Mesenchymal stem cell (in vitro differentiated cells and primary cell): ENCODE measurements around the gene IL2RA.
A peak's percentile ranks its signal among the peaks of the same experiment; 100 is the strongest.

Experiments used
- DNase-seq: peaks from one replicate; pipeline ENCODE4 v3.0.0-alpha.2; 2013
- H2AFZ ChIP-seq: one replicate; pipeline ENCODE4 v1.6.1; 2013; ENCODE audit warnings: low read depth, mild to moderate bottlenecking, control low read depth, inconsistent platforms, low read length, moderate library complexity
- H2AK5ac ChIP-seq: 2 replicates; pipeline ENCODE4 v1.6.1; 2013; ENCODE audit warnings: low read length, moderate library complexity, mild to moderate bottlenecking, inconsistent platforms; ENCODE audit not compliant: severe bottlenecking
- H2BK120ac ChIP-seq: one replicate; pipeline ENCODE4 v1.6.1; 2013; ENCODE audit warnings: low read depth, mild to moderate bottlenecking, inconsistent platforms, low read length, moderate library complexity
- H2BK12ac ChIP-seq, 2 experiments: one replicate each; pipeline ENCODE4 v1.6.1; 2013; ENCODE audit warnings: inconsistent platforms in 2 of 2, low read length in 2 of 2, mild to moderate bottlenecking in 2 of 2, moderate library complexity in 2 of 2, control low read depth in 1 of 2
- H2BK15ac ChIP-seq: one replicate; pipeline ENCODE4 v1.6.1; 2013; ENCODE audit warnings: mild to moderate bottlenecking, low read depth, inconsistent platforms; ENCODE audit not compliant: poor library complexity, severe bottlenecking
- H2BK5ac ChIP-seq: 2 replicates; pipeline ENCODE4 v1.6.1; 2013; ENCODE audit warnings: low read depth, mild to moderate bottlenecking, low read length, control low read depth, inconsistent platforms; ENCODE audit not compliant: poor library complexity, severe bottlenecking
- H3K14ac ChIP-seq, 2 experiments: one replicate each; pipeline ENCODE4 v1.6.1; 2013; ENCODE audit warnings: inconsistent platforms in 2 of 2, low read length in 2 of 2, control low read depth in 1 of 2, mild to moderate bottlenecking in 1 of 2, moderate library complexity in 1 of 2
- H3K18ac ChIP-seq, 2 experiments: one replicate each; pipeline ENCODE4 v1.6.1; 2013; ENCODE audit warnings: inconsistent platforms in 2 of 2, low read length in 2 of 2, control low read depth in 1 of 2, low read depth in 1 of 2, mild to moderate bottlenecking in 1 of 2
- H3K23ac ChIP-seq, 2 experiments: one replicate each; pipeline ENCODE4 v1.6.1; 2013; ENCODE audit warnings: inconsistent platforms in 2 of 2, low read length in 2 of 2, mild to moderate bottlenecking in 2 of 2, moderate library complexity in 2 of 2, control low read depth in 1 of 2
- H3K27ac ChIP-seq: 2 replicates; pipeline ENCODE4 v1.5.1; 2013; ENCODE audit warnings: mild to moderate bottlenecking, moderate library complexity, low read length, control low read depth, inconsistent platforms; ENCODE audit not compliant: poor library complexity, severe bottlenecking
- H3K27me3 ChIP-seq, 2 experiments: 2 replicates each; pipeline versions ENCODE4 v1.6.1 to v1.7.0; 2013; ENCODE audit warnings: low read length in 2 of 2, mild to moderate bottlenecking in 2 of 2, moderate library complexity in 2 of 2, control low read depth in 1 of 2, inconsistent platforms in 1 of 2; ENCODE audit not compliant: control insufficient read depth in 1 of 2, insufficient read depth in 1 of 2
- H3K36me3 ChIP-seq, 2 experiments: 2 replicates each; pipeline versions ENCODE4 v1.6.1 to v1.7.0; 2013; ENCODE audit warnings: low read length in 2 of 2, control low read depth in 1 of 2, inconsistent platforms in 1 of 2, low read depth in 1 of 2, mild to moderate bottlenecking in 1 of 2; ENCODE audit not compliant: insufficient read depth in 2 of 2, control insufficient read depth in 1 of 2
- H3K4ac ChIP-seq, 2 experiments: one replicate each; pipeline ENCODE4 v1.6.1; 2013; ENCODE audit warnings: inconsistent platforms in 2 of 2, low read length in 2 of 2, mild to moderate bottlenecking in 2 of 2, moderate library complexity in 2 of 2, control low read depth in 1 of 2, low read depth in 1 of 2
- H3K4me1 ChIP-seq: 2 replicates; pipeline ENCODE4 v1.6.1; 2013; ENCODE audit warnings: low read depth, low read length, control low read depth; ENCODE audit not compliant: control insufficient read depth, insufficient read depth
- H3K4me2 ChIP-seq: 2 replicates; pipeline ENCODE4 v1.6.1; 2013; ENCODE audit warnings: low read length, mild to moderate bottlenecking, inconsistent platforms; ENCODE audit not compliant: poor library complexity, severe bottlenecking
- H3K4me3 ChIP-seq, 2 experiments: 2 replicates each; pipeline versions ENCODE4 v1.5.1 to v1.7.0; 2013; ENCODE audit warnings: low read length in 2 of 2, mild to moderate bottlenecking in 2 of 2, control low read depth in 1 of 2, low read depth in 1 of 2; ENCODE audit not compliant: insufficient read depth in 1 of 2
- H3K79me1 ChIP-seq: replicated peaks from 2 replicates; pipeline ENCODE4 v1.6.1; 2013; ENCODE audit warnings: mild to moderate bottlenecking, control low read depth, low read length, inconsistent platforms; ENCODE audit not compliant: poor library complexity, severe bottlenecking
- H3K9ac ChIP-seq: 2 replicates; pipeline ENCODE4 v1.7.0; 2013; ENCODE audit warnings: mild to moderate bottlenecking, low read length, moderate library complexity
- H3K9me3 ChIP-seq: 2 replicates; pipeline ENCODE4 v1.7.0; 2013; ENCODE audit warnings: mild to moderate bottlenecking, low read length; ENCODE audit not compliant: control insufficient read depth
- H4K8ac ChIP-seq: one replicate; pipeline ENCODE4 v1.6.1; 2013; ENCODE audit warnings: inconsistent platforms, mild to moderate bottlenecking, low read length, moderate library complexity
- H4K91ac ChIP-seq: one replicate; pipeline ENCODE4 v1.6.1; 2013; ENCODE audit warnings: mild to moderate bottlenecking, low read length, inconsistent platforms
- WGBS: methylation state at CpG from one replicate; pipeline ENCODE4 v1.1.7; 2013; ENCODE audit warnings: mixed read lengths; 5-methylcytosine and 5-hydroxymethylcytosine counted together

IL2RA gene

DNA sequence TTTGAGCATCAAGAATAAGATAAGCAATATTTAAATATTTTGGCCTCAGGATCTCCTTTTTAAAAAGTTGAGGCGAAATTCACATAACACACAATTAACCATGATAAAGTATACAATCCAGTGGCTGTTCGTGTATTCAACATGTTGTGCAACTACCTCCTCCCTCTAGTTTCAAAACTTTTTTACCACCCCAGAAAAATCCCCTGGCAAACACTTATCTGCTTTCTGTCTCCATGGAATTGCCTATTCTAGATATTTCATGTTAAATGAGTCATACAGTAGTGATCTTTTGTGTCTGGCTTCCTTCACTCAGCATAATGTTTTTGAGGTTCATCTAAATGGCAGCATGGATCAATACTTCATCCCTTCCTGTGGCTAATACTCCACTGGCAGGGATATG lies 53.0 kb downstream of the IL2RA start:
- Histone ChIP-seq H2BK5ac (no peak overlapping the region), H3K36me3 (no peaks in the 10 kb centered on the region), H3K18ac (no peak overlapping the region), H3K4me1 (no peaks in the 10 kb centered on the region), H2BK12ac (no peak overlapping the region), H3K4me3 (peak overlapping the region in 1 of 2 experiments; percentile 71), H3K14ac (no peak overlapping the region), H3K4ac (no peak overlapping the region), H4K91ac (no peak overlapping the region), H3K9ac (peak overlapping the region; percentile 81), H3K27me3 (no peaks in the 10 kb centered on the region), H2BK15ac (no peak overlapping the region), H2AK5ac (no peak overlapping the region), H2BK120ac (no peak overlapping the region), H3K9me3 (peaks cover 13% of the 10 kb centered on the region), H3K79me1 (no peaks in the 10 kb centered on the region), H3K4me2 (no peak overlapping the region), H4K8ac (no peak overlapping the region), H3K23ac (no peak overlapping the region), H3K27ac (no peak overlapping the region), H2AFZ (no peak overlapping the region)
- peak; percentile 36 for DNase-seq
- WGBS = 68% methylated on average over 2 of the region's 2 CpGs

DNA sequence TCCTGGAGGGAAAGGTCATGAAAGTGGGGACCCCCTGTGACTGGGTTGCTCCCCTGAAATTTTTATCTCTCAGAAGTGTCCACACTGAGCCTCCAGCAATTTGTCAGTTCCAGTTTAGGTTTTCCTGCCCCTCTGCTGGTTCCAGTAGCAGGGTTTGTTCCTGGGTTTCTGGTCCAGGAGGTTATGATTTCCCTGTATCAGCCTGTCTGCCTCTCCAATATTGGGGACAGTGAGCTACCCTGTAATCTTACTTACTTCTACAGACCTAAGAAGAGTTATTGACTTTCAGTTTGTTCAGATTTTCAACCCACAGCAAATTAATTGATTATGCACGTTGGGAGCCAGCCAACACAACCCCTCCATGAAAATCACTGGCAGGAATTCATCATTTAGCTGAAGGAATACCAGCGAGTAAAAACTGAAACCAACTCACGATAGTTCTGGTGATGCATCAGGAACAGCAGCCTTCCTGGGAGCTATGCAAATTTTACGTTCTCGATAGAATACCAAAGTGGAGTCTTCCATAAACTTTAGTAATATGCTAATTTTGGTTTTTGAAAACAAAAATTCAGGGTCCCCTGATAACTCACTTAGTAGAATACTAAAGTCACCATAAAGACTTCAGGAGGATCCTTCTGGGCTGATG lies 53.5 kb downstream of the IL2RA start:
- H3K4ac ChIP-seq = no peak overlapping the region
- no peak overlapping the region for H2BK15ac ChIP-seq
- no peaks in the 10 kb centered on the region for H3K79me1 ChIP-seq
- H3K27ac ChIP-seq = no peak overlapping the region
- no peaks in the 10 kb centered on the region for H3K4me1 ChIP-seq
- no peak overlapping the region for H4K91ac ChIP-seq
- H3K9me3 ChIP-seq = peaks cover 13% of the 10 kb centered on the region
- H3K4me2 ChIP-seq = no peak overlapping the region
- H2AK5ac ChIP-seq = no peak overlapping the region
- no peak overlapping the region for H2AFZ ChIP-seq
- no peak for DNase-seq
- H3K27me3 ChIP-seq = no peaks in the 10 kb centered on the region
- H3K23ac ChIP-seq = no peak overlapping the region
- H4K8ac ChIP-seq = no peak overlapping the region
- 72% methylated on average over 3 of the region's 5 CpGs for WGBS
- H2BK5ac ChIP-seq = no peak overlapping the region
- H3K14ac ChIP-seq = no peak overlapping the region
- peak overlapping the region; percentile 81 for H3K9ac ChIP-seq
- H3K36me3 ChIP-seq = no peaks in the 10 kb centered on the region
- H2BK12ac ChIP-seq = no peak overlapping the region
- H3K4me3 ChIP-seq = peak overlapping the region in 1 of 2 experiments; percentile 71
- H3K18ac ChIP-seq = no peak overlapping the region
- no peak overlapping the region for H2BK120ac ChIP-seq

DNA sequence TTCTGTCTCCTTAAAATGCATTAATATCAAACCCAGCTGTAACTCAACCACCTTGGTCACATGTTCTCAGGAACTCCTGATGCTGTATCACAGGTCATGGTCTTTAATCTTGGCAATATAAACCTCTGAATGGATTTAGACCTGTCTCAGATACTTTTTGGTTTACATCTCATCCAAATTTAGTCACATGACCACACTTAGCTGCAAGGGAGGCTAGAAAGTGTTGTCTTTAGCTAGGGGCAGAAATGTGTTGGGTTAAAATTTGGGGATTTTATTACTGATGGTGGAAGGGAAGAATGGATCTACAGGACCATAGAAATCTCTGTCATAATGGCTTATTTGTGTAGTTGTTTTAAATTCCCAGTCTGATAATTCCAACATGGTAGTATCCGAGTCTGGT lies 55.2 kb downstream of the IL2RA start:
- H3K14ac ChIP-seq = no peak overlapping the region
- DNase-seq = no peak
- H3K9me3 ChIP-seq = peaks cover 13% of the 10 kb centered on the region
- H3K9ac ChIP-seq = no peak overlapping the region
- H3K4me3 ChIP-seq = no peak overlapping the region
- H4K91ac ChIP-seq = no peak overlapping the region
- no peak overlapping the region for H4K8ac ChIP-seq
- H3K4me2 ChIP-seq = no peak overlapping the region
- H3K27me3 ChIP-seq = no peaks in the 10 kb centered on the region
- no peak overlapping the region for H3K18ac ChIP-seq
- H2BK120ac ChIP-seq = no peak overlapping the region
- no peak overlapping the region for H2AK5ac ChIP-seq
- H2BK12ac ChIP-seq = no peak overlapping the region
- no peaks in the 10 kb centered on the region for H3K4me1 ChIP-seq
- no peak overlapping the region for H3K23ac ChIP-seq
- no peak overlapping the region for H3K27ac ChIP-seq
- no peak overlapping the region for H3K4ac ChIP-seq
- H3K36me3 ChIP-seq = no peaks in the 10 kb centered on the region
- H2AFZ ChIP-seq = no peak overlapping the region
- no peaks in the 10 kb centered on the region for H3K79me1 ChIP-seq
- no peak overlapping the region for H2BK15ac ChIP-seq
- H2BK5ac ChIP-seq = no peak overlapping the region
- 52% methylated on average over 1 of the region's 1 CpG for WGBS

DNA sequence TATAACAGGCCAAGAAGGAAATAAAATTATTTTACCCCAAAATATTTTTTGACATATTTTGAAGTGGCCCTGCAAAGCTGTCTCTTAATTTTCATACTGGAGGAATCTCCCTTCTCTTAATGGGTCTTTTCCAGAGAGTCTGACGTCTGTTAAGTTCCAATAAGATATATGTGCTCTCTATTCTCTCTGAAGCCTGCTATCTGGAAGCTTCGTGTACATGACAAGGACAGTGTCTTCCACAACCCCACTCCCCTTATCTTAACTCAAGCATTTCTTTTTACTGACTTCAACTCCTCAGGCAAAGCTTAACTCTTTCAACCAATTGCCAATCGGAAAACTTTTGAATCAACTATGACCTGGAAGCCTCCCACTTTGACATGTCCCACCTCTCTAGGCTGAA lies 55.6 kb downstream of the IL2RA start:
- Histone ChIP-seq H3K27ac (no peak overlapping the region), H4K91ac (no peak overlapping the region)
- WGBS = 77% methylated on average over 3 of the region's 3 CpGs

More for the DNA sequence above, 55.6 kb downstream of the IL2RA start:
- no peak overlapping the region for H4K8ac ChIP-seq
- no peaks in the 10 kb centered on the region for H3K79me1 ChIP-seq
- no peak overlapping the region for H2AFZ ChIP-seq
- no peaks in the 10 kb centered on the region for H3K36me3 ChIP-seq
- no peak overlapping the region for H2BK120ac ChIP-seq
- H3K23ac ChIP-seq = no peak overlapping the region
- no peak overlapping the region for H3K4me3 ChIP-seq
- H2BK15ac ChIP-seq = no peak overlapping the region
- no peak overlapping the region for H3K9ac ChIP-seq
- H3K14ac ChIP-seq = no peak overlapping the region
- no peak overlapping the region for H3K4me2 ChIP-seq
- no peak overlapping the region for H3K18ac ChIP-seq
- no peaks in the 10 kb centered on the region for H3K4me1 ChIP-seq
- peaks cover 0 to 2% of the 10 kb centered on the region in 2 experiments for H3K27me3 ChIP-seq
- DNase-seq = no peak
- no peak overlapping the region for H3K4ac ChIP-seq
- no peak overlapping the region for H2BK12ac ChIP-seq
- H3K9me3 ChIP-seq = peaks cover 13% of the 10 kb centered on the region
- no peak overlapping the region for H2AK5ac ChIP-seq
- H2BK5ac ChIP-seq = no peak overlapping the region
